ENCODE data around the gene ACSM2A.
"Not testable (repeated sequence)": the region's sequence is repeated elsewhere in the genome, so short reads cannot be mapped to it uniquely, and the experiment has no call there.

The ACSM2A gene

DNA sequence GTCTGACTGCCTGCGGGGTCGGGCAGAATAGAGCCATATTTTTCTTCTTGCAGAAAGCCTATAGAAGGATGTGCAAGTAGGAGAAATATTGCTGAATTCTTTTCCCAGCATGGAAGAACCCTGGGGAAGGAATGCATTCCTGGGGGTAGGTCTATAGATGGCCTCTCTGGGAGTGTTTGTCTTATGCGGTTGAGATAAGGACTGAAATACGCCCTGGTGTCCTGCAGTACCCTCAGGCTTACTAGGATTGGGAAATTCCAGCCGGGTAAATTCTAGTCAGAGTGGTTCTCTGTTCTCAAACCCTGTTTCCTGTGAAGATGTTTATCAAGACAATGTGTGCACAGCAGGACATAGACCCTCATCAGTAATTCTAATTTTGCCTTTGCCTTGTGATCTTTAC is 2.3 kb downstream of the ACSM2A start:
- DNase-seq = not testable (repeated sequence)

DNA sequence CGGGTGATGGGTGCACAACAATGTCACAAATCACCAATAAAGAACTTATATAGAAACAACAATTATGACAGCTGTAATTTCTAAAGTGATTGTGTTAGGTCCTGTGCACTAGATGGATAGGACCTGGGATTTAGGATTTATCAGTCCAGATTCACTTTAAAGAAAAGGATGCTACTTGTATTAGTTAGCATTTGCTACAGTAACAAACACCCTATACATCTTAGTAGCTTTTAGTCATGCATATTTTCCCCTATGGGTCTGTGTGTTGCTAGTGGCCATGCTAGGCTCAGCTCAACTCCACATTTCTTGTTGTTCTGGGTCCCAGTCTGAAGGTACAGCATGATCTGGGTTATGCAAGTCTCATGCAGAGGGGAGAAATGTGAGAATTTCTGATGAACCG is 7.9 kb downstream of the ACSM2A start:
- DNase-seq = not testable (repeated sequence)

DNA sequence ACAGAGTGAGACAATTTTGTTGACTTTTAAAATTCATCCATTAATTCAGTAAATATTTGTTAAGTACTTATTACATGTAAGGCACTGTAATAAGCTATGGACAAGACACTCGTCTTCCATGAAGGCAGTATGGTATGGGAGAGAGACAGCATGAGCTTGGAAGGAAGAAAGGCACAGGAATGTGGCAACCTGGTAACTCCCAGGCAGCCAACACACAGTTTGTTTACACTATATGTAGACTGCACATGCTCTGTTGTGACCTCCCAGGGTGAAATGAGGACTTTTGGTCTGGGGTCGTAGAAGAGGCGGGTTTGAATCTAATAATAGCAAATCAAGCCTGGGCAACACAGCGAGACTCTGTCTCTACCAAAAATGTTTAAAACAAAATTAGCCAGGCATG is 9.0 kb downstream of the ACSM2A start:
- not testable (repeated sequence) for DNase-seq

DNA sequence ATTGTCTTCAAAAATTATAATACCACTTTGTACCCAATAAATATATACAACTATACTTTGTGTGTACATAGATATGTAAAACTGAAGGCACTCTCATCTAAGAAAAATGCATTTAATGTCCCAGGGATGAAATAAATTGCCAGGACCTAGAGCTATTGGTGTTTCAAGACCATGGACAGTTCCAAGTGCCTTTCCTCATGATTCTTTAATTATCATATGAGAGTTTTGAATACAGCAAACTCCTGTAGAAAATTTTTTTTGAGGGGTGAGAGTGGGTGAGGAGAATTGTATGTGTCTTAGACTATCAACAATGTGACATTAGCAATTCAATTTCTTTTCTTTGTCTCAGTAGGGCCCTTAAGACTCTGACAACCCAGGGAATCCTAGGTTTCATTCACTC is 17.6 kb downstream of the ACSM2A start:
- not testable (repeated sequence) for DNase-seq

DNA sequence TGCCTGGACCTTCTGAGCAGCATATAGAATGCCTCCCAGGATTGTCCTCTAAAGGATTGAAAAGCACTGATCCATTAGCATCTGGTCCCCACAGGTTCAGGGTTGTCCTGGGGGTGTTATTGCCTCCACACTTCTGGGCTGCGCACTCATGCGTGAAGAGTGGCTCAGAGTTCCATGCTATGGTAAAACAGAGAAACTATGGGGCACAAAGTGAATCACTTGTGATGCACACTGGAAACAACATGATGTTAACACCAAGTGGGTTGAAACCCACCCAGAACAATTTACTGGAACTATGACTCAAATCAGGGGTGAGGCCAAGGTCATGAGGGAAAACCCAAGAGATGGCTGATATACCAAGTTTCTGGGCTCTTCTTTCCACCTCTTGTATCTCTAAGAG is 18.6 kb downstream of the ACSM2A start:
- DNase-seq = not testable (repeated sequence)

DNA sequence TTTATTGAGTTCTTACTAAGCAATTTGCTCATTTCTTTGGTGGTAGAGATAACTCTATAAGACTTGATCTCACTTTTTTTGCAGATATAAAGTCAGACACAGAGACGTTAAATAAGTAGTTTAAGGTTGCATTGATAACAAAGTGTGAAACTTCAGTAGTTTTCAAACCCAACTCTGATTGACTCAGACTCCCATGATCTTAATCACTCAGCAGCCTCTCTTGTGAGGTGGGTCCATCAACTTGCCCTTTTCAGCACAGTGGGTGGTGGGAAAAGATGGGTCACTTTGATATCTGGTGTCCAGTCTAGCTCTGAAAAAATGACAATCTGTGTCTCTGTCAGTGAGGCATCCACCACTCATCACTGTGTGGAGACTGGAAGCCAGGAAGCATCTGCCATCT is 19.4 kb downstream of the ACSM2A start:
- not testable (repeated sequence) for DNase-seq

DNA sequence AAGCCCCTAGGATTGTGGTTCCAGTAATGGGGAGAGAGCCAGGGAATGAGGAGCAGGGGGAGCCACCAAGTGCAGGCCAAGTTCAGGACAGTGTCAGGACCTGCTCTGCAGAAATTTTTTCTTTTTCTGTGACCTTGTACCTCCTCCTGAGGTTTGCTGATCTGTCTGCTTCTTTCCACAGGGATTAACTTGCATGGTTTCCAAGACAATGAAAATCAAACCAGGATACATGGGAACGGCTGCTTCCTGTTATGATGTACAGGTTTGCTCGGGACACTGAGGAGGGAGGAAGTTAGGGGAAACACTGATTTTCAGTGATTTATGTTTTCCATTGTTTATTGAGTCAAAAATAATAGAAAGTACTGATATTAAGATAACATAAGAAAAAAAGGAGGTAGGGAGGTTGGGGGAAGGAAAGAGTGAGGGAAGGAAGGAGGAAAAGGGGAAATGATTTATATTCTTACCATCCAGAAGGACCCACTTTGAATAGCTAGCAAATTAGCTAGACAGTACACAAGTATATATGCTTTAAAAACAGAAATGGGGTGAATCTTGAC is 25.9 kb downstream of the ACSM2A start:
- not testable (repeated sequence) for DNase-seq

DNA sequence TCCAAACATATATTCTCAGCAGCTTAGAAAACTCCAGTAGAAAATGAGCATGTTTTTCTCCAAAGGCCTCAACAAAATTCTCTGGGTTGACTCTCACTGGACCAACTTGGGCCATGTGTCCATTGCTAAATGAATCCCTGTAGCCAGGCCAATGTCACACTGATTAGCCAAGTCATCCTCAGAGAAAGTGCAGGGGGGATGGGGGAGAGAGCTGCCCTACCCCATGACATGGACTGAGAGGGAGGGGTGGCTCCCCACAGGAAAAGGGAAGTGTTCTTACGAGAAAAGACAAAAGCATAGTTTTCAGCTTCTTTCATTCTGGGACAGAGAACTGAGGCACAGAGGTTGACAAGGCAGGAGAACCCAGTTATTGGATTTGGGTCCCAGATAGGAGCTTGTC is 32.7 kb downstream of the ACSM2A start:
- not testable (repeated sequence) for DNase-seq

DNA sequence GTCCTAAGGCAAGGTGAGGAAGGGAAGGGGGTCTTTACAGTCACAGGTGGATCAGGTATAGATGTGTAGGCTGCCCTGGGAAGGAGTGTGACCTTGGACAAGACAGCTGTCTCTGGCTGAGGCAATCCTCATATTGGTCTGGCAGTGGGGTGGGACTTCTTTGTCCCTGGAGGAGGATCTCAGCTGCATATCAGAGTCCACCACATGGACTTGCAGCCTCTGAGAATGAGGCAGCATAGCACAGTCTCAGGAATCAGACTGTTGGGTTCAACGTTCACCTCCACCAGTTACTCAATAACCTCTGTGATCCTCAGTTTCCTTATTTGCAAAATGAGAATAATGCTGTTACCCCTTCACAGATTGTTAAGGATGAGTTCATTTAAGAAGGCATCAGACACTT is 33.4 kb downstream of the ACSM2A start:
- no peak for DNase-seq

DNA sequence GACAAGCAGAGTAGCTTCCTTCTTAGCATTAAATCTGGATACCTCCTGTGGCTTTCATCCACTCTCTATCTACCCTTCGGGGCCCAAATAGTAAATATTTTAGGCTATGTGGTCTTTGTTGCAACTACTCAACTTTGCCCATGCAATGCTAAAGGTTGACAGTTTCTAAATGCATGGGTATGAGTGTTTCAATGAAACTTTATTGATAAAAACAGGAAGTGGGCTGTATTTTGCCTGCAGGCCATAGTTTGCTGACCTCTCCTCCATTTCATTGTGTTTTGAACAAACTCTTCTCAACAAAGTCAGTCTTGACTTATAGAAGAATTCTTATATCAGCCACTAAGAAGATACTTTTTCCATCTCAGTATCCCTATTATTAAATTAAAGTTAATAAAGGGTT is 34.1 kb downstream of the ACSM2A start:
- DNase-seq = no peak

DNA sequence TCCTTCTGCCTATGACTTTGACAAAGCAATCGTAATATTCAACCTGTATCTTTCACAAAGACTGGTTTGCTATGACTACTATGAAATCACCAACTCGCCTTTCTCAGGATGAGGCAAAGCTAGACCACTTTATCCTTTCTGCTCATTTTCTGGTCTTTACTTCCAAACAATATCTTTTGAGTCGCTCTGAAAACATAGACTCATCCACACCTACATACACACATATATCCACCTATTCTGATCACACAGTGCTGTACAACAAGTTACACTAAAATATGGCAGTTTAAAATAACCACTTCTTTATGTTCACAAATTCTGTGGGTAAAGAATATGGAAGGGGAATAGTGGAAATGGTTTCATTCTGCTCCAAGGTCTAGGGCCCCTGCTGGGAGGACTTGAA is 39.7 kb downstream of the ACSM2A start:
- not testable (repeated sequence) for DNase-seq

DNA sequence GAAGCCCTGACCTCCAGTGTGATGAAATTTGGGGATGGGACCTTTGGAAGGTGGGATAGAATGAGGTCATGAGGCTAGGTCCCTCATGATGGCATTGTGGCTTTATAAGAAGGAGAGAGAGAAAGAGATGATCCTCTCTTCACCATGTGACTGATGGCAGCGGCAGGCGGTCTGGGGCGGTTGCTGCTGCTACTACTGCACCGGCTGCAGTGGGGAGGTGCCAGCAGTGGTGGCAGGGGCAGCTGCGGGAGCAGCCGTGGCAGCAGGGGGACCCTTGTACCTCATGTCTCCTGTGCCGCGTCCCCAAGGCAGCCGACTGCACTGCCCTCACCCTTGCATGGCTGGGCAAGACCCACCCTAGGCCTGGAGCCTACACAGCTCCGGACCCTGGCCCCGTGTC is 40.1 kb downstream of the ACSM2A start:
- not testable (repeated sequence) for DNase-seq

DNA sequence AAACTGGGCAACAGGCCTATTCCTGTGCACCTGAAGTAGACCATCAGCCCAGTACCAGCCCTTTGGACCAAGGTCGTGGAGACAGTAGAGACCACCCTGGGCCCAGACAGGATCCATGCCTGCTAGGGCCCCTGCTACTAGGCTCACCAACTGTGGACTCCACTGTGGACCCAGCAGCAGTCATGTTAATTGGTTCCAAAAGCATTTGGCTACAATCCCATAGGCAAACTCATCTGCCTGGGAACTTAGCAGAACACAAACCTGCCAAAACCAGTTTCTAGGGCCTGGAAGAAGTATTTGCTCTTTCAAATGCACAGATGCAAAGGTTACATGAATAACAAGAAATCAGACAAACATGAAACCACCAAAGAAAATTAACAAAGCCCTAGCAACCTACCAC is 53.1 kb downstream of the ACSM2A start:
- no peak for DNase-seq

DNA sequence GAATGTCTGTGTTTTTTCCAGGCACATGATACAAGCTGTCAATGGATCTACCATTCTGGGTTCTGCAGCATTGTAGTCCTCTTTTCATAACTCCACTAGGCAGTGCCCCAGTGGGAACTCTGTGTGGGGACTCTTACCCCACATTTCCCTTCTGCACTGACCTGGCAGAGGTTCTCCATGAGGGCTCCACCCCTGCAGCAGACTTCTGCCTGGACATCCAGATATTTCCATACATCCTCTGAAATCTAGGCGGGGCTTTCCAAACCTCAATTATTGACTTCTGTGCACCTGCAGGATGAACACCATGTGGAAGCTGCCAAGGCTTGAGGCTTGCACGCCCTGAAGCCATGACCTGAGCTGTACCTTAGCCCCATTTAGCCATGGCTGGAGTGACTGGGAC is 56.0 kb downstream of the ACSM2A start:
- no peak for DNase-seq

DNA sequence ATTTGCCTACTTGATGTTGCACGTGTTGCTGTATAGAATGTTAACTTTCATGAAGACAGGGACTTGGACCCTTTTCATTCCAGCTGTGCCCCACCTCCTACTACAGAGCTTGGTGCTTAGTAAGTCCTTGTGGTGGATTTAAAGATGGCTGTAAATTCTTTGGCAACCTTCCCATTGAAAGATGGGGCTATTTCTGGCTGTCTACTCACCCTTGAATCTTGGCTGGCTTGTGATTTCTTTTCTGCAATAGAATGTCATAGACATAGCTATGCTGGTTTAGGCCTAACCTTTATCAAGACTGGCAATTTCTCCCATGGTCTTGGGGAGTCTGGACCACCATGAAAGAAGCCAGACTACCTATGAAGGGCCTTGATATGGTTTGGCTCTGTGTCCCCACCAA is 59.0 kb downstream of the ACSM2A start:
- DNase-seq = no peak

DNA sequence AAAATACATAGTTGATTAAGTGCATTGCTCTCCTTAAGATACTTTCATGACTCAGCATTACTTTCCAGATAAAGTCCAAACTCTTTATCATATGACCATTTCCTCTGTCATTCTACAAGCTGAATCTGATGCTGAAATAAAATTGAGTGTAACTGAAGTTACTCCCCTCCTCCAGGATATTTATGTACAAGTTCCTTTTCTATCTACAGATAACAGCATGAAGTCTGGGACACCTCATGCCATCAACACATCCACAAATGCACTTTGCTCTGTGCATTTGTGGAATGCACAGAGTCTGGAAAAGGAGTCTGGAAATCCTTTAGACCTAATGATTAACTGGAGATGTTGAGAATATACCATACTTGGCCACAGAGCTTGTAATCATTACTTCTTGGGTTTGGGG is 64.4 kb downstream of the ACSM2A start:
- no peak for DNase-seq

DNA sequence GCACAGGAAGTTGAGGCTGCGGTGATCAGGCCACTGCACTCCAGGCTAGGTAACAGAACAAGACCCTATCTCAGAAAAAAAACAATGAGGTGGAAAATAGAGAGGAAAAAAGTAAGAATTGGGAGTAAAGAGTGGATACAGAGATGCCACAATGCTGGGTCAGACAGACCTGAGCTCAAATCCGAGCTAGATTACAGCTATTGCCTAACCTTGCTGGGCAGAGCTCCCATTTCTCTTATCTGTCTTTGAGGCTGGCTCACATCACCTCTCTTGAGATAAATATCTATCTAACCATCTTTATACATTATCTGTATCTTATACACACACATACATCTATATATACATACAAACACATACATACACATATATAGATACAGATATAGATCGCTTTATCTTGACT is 65.8 kb downstream of the ACSM2A start:
- no peak for DNase-seq

DNA sequence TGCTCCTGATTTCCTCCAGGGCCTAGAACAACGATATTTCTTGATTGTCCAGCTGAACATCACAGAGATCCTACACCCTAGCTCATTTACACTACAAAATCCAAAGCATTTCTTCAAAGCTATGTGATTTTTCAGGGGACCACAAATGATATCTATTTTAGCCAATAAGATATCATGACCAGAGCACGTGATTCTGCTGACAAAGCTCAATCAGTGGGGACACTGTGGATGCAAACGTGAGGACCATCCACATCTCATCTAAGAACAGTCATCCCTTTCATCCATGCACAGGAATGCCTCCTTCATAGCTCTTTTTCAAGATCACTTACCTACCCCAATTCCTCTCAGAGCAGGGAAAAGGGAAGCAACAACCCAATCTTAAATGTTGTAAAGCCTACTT is 67.9 kb downstream of the ACSM2A start:
- DNase-seq = no peak

DNA sequence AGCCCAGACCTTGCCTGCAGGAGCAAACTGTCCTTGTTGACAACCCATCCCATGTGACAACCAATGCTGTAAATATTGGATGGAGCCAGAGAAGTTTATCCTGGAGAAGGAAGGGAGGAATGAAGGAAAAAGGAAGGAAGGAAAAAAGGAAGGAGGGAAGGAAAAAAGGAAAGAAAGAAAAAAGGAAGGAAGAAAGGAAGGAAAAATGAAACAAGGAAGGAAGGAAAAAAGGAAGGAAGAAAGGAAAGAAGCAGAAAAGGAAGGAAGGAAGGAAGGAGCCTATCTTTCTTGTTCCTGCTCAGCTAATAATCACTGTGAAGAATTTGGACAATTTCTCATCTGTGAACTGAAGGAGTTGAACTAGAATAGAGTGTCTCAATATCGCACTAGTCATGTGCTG is 68.8 kb downstream of the ACSM2A start:
- no peak for DNase-seq

DNA sequence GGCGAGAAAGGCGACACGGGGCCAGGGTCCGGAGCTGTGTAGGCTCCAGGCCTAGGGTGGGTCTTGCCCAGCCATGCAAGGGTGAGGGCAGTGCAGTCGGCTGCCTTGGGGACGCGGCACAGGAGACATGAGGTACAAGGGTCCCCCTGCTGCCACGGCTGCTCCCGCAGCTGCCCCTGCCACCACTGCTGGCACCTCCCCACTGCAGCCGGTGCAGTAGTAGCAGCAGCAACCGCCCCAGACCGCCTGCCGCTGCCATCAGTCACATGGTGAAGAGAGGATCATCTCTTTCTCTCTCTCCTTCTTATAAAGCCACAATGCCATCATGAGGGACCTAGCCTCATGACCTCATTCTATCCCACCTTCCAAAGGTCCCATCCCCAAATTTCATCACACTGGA is 80.5 kb downstream of the ACSM2A start:
- not testable (repeated sequence) for DNase-seq

DNA sequence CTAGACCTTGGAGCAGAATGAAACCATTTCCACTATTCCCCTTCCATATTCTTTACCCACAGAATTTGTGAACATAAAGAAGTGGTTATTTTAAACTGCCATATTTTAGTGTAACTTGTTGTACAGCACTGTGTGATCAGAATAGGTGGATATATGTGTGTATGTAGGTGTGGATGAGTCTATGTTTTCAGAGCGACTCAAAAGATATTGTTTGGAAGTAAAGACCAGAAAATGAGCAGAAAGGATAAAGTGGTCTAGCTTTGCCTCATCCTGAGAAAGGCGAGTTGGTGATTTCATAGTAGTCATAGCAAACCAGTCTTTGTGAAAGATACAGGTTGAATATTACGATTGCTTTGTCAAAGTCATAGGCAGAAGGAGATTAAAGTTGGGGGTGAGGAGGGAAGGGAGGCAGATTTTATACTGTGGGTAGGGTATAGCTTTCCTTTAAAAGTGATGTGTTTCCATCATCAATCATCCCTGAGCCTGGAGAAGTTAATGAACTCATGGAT is 81.0 kb downstream of the ACSM2A start:
- not testable (repeated sequence) for DNase-seq

DNA sequence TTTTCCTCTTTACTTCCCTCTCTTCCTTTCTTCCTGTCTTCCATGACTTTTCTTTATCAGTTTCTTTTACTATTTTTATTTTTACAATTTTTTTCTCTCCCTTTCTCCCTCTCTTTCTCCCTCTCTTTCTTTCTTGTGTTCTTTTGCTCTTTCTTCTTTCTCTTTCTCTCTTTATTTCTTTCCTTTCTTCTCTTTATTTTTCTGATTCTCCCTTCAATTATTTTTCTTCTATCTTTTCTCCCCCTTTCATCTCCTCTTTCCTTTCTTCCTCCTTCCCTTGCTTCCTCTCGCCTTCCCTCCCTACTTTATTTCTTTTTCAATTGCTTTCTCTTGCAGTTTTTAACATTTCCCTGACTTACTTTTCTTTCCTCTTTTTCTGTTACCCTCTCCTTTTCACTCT is 85.3 kb downstream of the ACSM2A start:
- not testable (repeated sequence) for DNase-seq
